ENCODE data around the gene CNN1.
A peak's percentile ranks its signal among the peaks of the same experiment; 100 is the strongest.
"Not testable (repeated sequence)": the region's sequence is repeated elsewhere in the genome, so short reads cannot be mapped to it uniquely, and the experiment has no call there.

CNN1 gene

GRCh38 chr19:11563532-11563931, 24.9 kb downstream of the CNN1 start:
- Mint-ChIP-seq H3K4me1 (peaks cover 13% of the 10 kb centered on the region), H3K27ac (no peak overlapping the region), H3K36me3 (ENCODE audit: low read depth) (no peaks in the 10 kb centered on the region), H3K9me3 (no peaks in the 10 kb centered on the region), H3K27me3 (ENCODE audit: low read depth) (no peaks in the 10 kb centered on the region), H3K4me3 (no peak overlapping the region)
- TF ChIP-seq, protein P1, sequence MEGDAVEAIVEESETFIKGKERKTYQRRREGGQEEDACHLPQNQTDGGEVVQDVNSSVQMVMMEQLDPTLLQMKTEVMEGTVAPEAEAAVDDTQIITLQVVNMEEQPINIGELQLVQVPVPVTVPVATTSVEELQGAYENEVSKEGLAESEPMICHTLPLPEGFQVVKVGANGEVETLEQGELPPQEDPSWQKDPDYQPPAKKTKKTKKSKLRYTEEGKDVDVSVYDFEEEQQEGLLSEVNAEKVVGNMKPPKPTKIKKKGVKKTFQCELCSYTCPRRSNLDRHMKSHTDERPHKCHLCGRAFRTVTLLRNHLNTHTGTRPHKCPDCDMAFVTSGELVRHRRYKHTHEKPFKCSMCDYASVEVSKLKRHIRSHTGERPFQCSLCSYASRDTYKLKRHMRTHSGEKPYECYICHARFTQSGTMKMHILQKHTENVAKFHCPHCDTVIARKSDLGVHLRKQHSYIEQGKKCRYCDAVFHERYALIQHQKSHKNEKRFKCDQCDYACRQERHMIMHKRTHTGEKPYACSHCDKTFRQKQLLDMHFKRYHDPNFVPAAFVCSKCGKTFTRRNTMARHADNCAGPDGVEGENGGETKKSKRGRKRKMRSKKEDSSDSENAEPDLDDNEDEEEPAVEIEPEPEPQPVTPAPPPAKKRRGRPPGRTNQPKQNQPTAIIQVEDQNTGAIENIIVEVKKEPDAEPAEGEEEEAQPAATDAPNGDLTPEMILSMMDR (IDR thresholded peaks at IDR 0.05; ENCODE audit: unreplicated experiment in 3 of 3), result no peak

DNA sequence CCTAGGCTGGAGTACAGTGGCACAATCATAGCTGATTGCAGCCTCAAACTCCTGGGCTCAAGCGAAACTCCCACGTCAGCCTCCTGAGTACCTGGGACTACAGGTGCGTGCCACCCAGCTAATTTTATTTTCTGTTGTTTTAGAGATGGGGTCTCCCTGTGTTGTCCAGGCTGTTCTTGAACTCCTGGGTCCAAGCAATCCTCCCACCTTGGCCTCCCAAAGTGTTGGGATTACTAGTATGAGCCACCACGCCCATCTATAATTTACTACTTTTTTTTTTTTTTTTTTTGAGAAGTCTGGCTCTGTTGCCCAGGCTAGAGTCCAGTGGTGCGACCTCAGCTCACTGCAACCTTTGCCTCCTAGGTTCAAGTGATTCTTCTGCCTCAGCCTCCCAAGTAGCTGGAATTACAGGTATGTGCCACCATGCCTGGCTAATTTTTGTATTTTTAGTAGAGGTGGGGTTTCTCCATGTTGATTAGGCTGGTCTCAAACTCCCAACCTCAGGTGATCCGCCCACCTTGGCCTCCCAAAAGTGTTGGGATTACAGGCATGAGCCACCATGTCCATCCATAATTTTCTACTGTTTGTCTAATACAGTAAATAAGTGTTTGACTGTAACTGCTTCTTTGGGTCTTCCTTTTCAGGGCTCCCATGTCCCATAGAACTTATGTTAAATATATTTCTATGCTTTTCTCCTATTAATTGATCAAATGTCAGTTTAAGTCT, 25.6 kb downstream of the CNN1 start:
- not testable (repeated sequence) for H3K9me3 Mint-ChIP-seq; H3K4me3 Mint-ChIP-seq; H3K27me3 Mint-ChIP-seq (ENCODE audit: low read depth); H3K4me1 Mint-ChIP-seq; H3K36me3 Mint-ChIP-seq (ENCODE audit: low read depth)
- peak overlapping the region in 2 of 3 experiments; percentile 37 to 66 for H3K27ac Mint-ChIP-seq

DNA sequence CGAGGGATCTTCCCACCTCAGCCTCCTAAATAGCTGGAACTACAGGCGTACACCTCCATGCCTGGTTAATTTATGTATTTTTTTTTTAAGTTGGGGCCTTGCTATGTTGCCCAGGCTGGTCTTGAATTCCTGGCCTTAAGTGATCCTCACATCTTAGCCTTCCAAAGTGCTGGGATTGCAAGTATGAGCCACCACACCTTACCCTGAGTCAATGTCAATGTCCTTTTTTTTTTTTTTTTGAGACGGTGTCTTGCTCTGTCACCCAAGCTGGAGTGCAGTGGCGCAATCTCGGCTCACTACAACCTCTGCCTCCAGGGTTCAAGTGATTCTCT, 27.0 kb downstream of the CNN1 start:
- H3K4me3 Mint-ChIP-seq; H3K4me1 Mint-ChIP-seq; H3K9me3 Mint-ChIP-seq; H3K36me3 Mint-ChIP-seq (ENCODE audit: low read depth); H3K27me3 Mint-ChIP-seq (ENCODE audit: low read depth); H3K27ac Mint-ChIP-seq: not testable (repeated sequence)

DNA sequence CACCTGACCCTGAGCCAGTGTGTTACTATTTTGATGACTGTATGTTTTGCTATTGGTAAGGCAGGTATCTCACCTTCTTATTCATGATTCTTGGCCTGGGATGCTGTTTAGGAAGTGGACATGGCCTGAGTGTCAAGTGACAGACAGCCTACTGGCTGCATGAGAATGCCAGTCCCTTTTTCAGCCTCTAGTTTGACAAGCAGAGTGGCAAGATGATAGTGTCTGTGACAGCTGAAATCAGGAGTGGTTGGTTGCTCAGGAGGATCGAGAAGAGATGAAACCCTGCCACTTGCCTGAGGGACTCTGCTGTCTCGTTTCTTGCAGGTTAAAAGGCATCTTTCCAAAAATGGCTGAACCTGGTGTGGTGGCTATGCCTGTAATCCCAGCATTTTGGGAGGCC, 27.5 kb downstream of the CNN1 start:
- H3K27me3 Mint-ChIP-seq (ENCODE audit: low read depth), result no peaks in the 10 kb centered on the region

GRCh38 chr19:11570039-11570462, 31.4 kb downstream of the CNN1 start:
- TF ChIP-seq, protein P1 (IDR thresholded peaks at IDR 0.05; ENCODE audit: unreplicated experiment in 3 of 3), result no peak
- H3K9me3 Mint-ChIP-seq, result no peaks in the 10 kb centered on the region
- no peak overlapping the region for H3K27ac Mint-ChIP-seq
- no peaks in the 10 kb centered on the region for H3K4me1 Mint-ChIP-seq
- no peak overlapping the region for H3K4me3 Mint-ChIP-seq
- H3K36me3 Mint-ChIP-seq (ENCODE audit: low read depth), result no peaks in the 10 kb centered on the region
- H3K27me3 Mint-ChIP-seq (ENCODE audit: low read depth), result no peaks in the 10 kb centered on the region

More for the DNA sequence above, 27.5 kb downstream of the CNN1 start:
- Mint-ChIP-seq H3K4me1 (no peaks in the 10 kb centered on the region), H3K36me3 (ENCODE audit: low read depth) (no peaks in the 10 kb centered on the region), H3K27ac (no peak overlapping the region), H3K9me3 (no peaks in the 10 kb centered on the region), H3K4me3 (no peak overlapping the region)
- TF ChIP-seq, protein P1 (IDR thresholded peaks at IDR 0.05; ENCODE audit: unreplicated experiment in 3 of 3), result no peak

DNA sequence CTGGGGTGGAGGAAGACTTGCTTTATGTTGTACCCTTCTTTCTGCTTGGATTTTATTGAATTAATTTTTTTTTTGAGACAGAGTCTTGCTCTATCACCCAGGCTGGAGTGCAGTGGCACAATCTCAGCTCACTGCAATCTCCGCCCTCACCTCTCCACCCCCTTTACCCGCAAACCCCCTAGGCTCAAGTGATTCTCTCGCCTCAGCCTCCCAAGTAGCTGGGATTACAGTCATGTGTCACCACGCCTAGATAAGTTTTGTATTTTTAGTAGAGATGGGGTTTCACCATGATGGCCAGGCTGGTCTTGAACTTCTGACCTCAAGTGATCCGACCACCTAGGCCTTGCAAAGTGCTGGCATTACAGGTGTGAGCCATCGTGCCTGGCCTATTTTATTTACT, 34.7 kb downstream of the CNN1 start:
- H3K36me3 Mint-ChIP-seq (ENCODE audit: low read depth); H3K4me3 Mint-ChIP-seq; H3K4me1 Mint-ChIP-seq; H3K9me3 Mint-ChIP-seq; H3K27ac Mint-ChIP-seq; H3K27me3 Mint-ChIP-seq (ENCODE audit: low read depth): not testable (repeated sequence)

GRCh38 chr19:11573763-11574162, 35.1 kb downstream of the CNN1 start:
- H3K36me3 Mint-ChIP-seq (ENCODE audit: low read depth); H3K27me3 Mint-ChIP-seq (ENCODE audit: low read depth); H3K4me1 Mint-ChIP-seq; H3K27ac Mint-ChIP-seq; H3K4me3 Mint-ChIP-seq; H3K9me3 Mint-ChIP-seq: not testable (repeated sequence)

GRCh38 chr19:11574689-11575088, 36.0 kb downstream of the CNN1 start:
- no peaks in the 10 kb centered on the region for H3K9me3 Mint-ChIP-seq
- no peaks in the 10 kb centered on the region for H3K4me1 Mint-ChIP-seq
- TF ChIP-seq, protein P1 (IDR thresholded peaks at IDR 0.05; ENCODE audit: unreplicated experiment in 3 of 3), result no peak
- peaks cover 6% of the 10 kb centered on the region for H3K27me3 Mint-ChIP-seq (ENCODE audit: low read depth)
- no peaks in the 10 kb centered on the region for H3K36me3 Mint-ChIP-seq (ENCODE audit: low read depth)
- H3K27ac Mint-ChIP-seq, result no peak overlapping the region
- H3K4me3 Mint-ChIP-seq, result no peak overlapping the region
